ENCODE results near the gene PEA15. TPM values are rescaled to one million over a fixed set of nuclear protein-coding genes. Genes with fewer than 3 reads are reported as not detected.
A peak's percentile ranks its signal among the peaks of the same experiment; 100 is the strongest.

Gene PEA15
- total RNA-seq, 1 experiment from 2014 or later = 355 TPM

GRCh38 chr1:160169553-160170399 lies 35.4 kb upstream of the PEA15 start:
- DNase-seq = no peak
- H3K27me3 ChIP-seq = no peaks in the 10 kb centered on the region
- no peaks in the 10 kb centered on the region for H3K36me3 ChIP-seq
- H3K9me3 ChIP-seq = no peaks in the 10 kb centered on the region
- H3K4me3 ChIP-seq = no peak overlapping the region

DNA sequence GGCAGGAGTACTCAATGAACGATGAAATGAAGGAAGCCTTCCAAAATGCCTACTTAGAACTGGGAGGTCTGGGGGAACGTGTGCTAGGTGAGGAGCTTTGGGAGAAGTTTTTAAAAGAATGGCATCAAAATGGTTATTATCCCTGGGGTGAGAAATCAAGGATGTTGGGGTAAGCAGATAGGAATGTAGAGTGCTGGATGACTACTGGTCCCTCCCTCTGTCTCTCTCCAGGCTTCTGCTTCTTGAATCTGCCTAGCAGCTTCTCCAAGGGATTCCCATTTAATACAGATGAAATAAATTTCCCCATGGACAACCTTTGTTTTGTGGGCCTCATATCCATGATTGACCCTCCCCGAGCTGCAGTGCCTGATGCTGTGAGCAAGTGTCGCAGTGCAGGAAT lies 33.8 kb upstream of the PEA15 start:
- Histone ChIP-seq H3K36me3 (no peaks in the 10 kb centered on the region), H3K27me3 (no peaks in the 10 kb centered on the region; the same call in 1 of the 2 replicates), H3K4me3 (no peak overlapping the region), H3K9me3 (no peaks in the 10 kb centered on the region)
- DNase-seq = no peak

GRCh38 chr1:160171980-160172379 lies 33.2 kb upstream of the PEA15 start:
- H3K9me3 ChIP-seq = no peaks in the 10 kb centered on the region
- DNase-seq = no peak
- no peaks in the 10 kb centered on the region for H3K36me3 ChIP-seq
- no peaks in the 10 kb centered on the region; the same call in 1 of the 2 replicates for H3K27me3 ChIP-seq
- no peak overlapping the region for H3K4me3 ChIP-seq

DNA sequence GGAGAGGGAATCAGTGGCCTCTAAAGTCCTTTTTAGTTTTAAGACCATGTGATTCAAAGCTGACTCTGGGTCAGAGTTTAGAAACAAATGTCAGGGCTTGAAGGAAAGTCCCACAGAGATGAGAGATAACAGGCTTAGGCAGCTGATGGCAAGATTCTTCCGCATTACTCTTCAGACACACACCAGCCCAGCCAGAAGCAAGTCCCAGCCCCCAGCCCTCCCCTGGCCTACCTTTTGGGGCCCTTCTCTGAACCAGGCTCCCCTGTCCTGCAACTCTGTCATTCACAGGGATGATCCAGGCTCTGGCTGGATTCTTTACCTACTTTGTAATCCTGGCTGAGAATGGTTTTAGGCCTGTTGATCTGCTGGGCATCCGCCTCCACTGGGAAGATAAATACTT lies 28.0 kb upstream of the PEA15 start:
- Histone ChIP-seq H3K9me3 (no peaks in the 10 kb centered on the region), H3K36me3 (no peaks in the 10 kb centered on the region), H3K27me3 (no peaks in the 10 kb centered on the region; the same call in none of the 2 replicates), H3K4me3 (no peak overlapping the region)
- no peak for DNase-seq

GRCh38 chr1:160177667-160178066 lies 27.5 kb upstream of the PEA15 start:
- H3K27me3 ChIP-seq = no peaks in the 10 kb centered on the region; the same call in none of the 2 replicates
- no peak for DNase-seq
- no peaks in the 10 kb centered on the region for H3K36me3 ChIP-seq
- H3K9me3 ChIP-seq = no peaks in the 10 kb centered on the region
- no peak overlapping the region for H3K4me3 ChIP-seq

GRCh38 chr1:160178731-160179130 lies 26.5 kb upstream of the PEA15 start:
- H3K36me3 ChIP-seq = no peaks in the 10 kb centered on the region

DNA sequence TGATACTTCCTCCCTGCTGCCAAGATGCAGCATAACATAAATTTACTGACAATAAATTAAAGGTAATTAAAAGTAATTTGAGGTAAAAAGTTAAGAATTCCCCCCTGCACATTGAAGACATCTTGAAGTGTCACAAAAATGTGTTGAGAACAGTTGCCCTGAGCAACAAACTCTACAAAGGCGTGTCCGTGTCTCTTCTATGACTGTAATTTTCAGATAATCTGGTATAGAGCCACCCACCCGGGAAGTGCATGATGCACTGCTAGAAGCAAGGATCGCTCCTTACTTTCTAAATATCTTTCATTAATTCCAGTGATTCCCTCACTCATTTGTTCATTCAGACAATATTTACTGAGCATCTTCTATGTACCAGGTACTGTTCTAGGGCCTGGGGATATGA lies 25.8 kb upstream of the PEA15 start:
- Histone ChIP-seq H3K9me3 (no peaks in the 10 kb centered on the region), H3K27me3 (no peaks in the 10 kb centered on the region; the same call in none of the 2 replicates), H3K36me3 (no peaks in the 10 kb centered on the region), H3K4me3 (no peak overlapping the region)
- no peak for DNase-seq

More at GRCh38 chr1:160178731-160179130, 26.5 kb upstream of the PEA15 start:
- no peak overlapping the region for H3K4me3 ChIP-seq
- DNase-seq = no peak
- no peaks in the 10 kb centered on the region for H3K9me3 ChIP-seq
- no peaks in the 10 kb centered on the region; the same call in none of the 2 replicates for H3K27me3 ChIP-seq

GRCh38 chr1:160186246-160186645 lies 18.9 kb upstream of the PEA15 start:
- H3K27me3 ChIP-seq = no peaks in the 10 kb centered on the region; the same call in 1 of the 2 replicates
- no peak overlapping the region for H3K4me3 ChIP-seq
- no peaks in the 10 kb centered on the region for H3K9me3 ChIP-seq
- DNase-seq = no peak
- no peaks in the 10 kb centered on the region for H3K36me3 ChIP-seq

GRCh38 chr1:160186729-160187128 lies 18.5 kb upstream of the PEA15 start:
- H3K4me3 ChIP-seq = no peak overlapping the region
- H3K27me3 ChIP-seq = no peaks in the 10 kb centered on the region; the same call in 1 of the 2 replicates
- no peak for DNase-seq
- H3K9me3 ChIP-seq = no peaks in the 10 kb centered on the region
- no peaks in the 10 kb centered on the region for H3K36me3 ChIP-seq

GRCh38 chr1:160187407-160187806 lies 17.8 kb upstream of the PEA15 start:
- Histone ChIP-seq H3K36me3 (no peaks in the 10 kb centered on the region), H3K9me3 (no peaks in the 10 kb centered on the region), H3K27me3 (no peaks in the 10 kb centered on the region), H3K4me3 (no peak overlapping the region)
- no peak for DNase-seq

DNA sequence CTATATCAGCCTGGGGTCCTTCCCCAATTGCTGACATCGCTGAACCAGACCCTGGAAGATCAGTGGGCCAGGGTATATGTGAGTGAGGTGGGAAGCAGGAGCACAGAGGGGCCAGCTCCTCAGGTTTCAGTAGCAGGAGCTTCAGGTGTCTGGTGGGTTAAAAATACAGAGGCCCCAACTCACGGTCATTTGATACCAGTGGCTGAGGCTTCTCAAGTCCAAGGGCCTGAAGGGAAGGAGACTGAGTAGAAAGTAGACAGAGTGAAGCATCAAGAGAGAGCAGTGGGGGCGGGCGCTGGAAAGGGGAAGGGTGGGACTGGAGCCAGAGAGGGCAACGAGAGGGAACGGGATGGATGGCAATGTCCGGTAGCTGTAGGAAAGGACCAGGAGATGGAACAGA lies 16.8 kb upstream of the PEA15 start:
- DNase-seq = no peak
- Histone ChIP-seq H3K9me3 (no peaks in the 10 kb centered on the region), H3K4me3 (no peak overlapping the region), H3K36me3 (no peaks in the 10 kb centered on the region), H3K27me3 (no peaks in the 10 kb centered on the region)

DNA sequence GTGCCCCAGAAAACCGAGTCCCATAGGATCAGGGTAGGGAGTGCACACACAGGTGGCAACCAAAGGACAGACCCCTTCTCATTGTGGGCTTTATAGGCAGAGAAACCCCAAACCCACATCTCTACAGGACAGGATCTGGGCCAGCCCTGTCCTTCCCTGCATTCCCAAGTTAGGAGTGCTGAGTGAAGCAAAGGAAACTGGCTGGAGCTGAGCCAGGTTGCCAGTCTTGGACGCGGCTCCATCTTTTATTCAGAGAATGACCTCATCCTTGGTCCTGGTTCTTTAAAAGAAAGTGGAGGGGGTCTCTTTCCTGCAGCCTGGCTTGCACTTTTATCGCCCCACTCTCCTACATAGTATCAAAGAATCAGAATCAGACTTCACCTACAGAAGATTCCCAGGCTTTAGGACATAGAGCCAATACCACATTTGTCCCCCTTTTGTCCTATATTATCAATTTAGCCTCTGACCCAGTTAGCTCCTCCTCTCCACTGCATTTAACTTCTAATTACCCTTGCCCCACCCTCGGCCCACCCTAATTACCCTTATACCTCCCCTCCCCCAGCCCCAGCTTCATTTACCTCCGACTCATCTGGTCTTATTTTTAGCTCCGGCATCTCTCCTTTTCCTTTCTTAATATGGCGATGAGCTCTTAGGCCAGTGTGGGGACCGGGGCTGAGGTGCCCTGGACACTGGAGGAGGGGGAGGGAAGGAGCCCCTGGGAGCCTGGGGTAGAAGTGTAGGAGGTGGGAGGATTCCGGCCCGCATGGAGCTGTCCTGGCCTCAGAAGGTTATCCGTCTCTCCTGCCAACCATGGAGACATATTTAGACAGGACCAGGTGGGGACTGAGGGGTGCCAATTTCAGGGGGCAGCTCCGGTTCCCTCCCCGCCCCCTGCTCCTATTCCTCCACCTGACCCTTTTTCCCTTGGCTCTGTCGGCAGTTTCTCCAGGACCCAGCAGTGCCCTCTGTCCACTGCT lies 15.2 kb upstream of the PEA15 start, which contains the start of gene CASQ1:
TSS of gene CASQ1 (plus strand) at position 927 of the 977 bp plus-strand sequence. CDS start 177 bp downstream, outside the sequence.
- no peaks in the 10 kb centered on the region for H3K9me3 ChIP-seq
- H3K27me3 ChIP-seq = no peaks in the 10 kb centered on the region
- H3K4me3 ChIP-seq = no peak within 1 kb of the TSS
- DNase-seq = peak; percentile 78
- H3K36me3 ChIP-seq = no peaks in the 10 kb centered on the region

GRCh38 chr1:160191756-160192155 lies 13.4 kb upstream of the PEA15 start:
- no peaks in the 10 kb centered on the region for H3K36me3 ChIP-seq
- no peaks in the 10 kb centered on the region for H3K9me3 ChIP-seq
- no peaks in the 10 kb centered on the region for H3K27me3 ChIP-seq
- no peak overlapping the region for H3K4me3 ChIP-seq
- no peak for DNase-seq

- no peaks in the 10 kb centered on the region for H3K27me3 ChIP-seq
- H3K9me3 ChIP-seq = no peaks in the 10 kb centered on the region
- no peak for DNase-seq
- no peaks in the 10 kb centered on the region for H3K36me3 ChIP-seq
- no peak overlapping the region for H3K4me3 ChIP-seq
These were observed 12.9 kb upstream of the PEA15 start for GRCh38 chr1:160192234-160192633.

DNA sequence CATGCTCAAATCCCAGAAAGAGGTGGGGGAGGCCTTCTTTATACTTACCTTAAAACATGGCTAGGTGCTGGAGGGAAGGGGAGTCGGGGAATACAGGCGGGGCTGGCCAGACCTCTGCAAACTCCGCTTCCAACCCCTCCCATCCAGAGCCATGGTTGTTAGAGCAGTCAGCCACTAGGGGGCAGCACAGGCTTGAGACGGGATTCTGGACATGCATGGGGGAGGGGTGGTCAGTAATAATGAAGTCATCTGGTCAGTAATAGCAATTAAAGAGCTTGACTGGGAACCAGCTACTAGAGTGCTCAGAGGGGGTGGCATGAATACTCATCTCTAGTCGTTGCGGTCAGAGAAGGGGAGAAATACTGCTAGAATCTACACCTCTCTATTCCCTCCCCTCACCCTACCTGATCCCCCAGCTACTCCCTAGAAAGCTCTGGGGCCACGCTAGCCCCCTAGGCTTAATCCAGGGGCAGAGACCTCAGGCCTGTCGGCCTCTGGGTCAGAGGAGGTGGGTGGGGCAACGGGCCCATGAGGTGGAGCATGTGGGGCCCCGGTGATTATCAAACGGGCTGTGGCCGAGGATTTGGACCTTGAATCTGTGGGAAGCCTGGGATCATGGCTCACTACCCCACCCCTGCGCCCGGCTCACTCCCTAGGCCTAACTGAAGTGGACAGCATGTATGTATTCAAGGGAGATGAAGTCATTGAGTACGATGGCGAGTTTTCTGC lies 11.9 kb upstream of the PEA15 start:
- H3K4me3 ChIP-seq = no peak overlapping the region
- H3K9me3 ChIP-seq = no peaks in the 10 kb centered on the region
- DNase-seq = peak; percentile 75
- no peaks in the 10 kb centered on the region for H3K36me3 ChIP-seq
- H3K27me3 ChIP-seq = no peaks in the 10 kb centered on the region
